Mammary epithelial cell (primary cell): ENCODE measurements around the gene TCP11.

ENCODE experiments used
- EZH2 ChIP-seq: IDR thresholded peaks from 2 replicates; pipeline ENCODE4 v1.6.1; 2012; ENCODE audit warnings: low read length, inconsistent platforms, borderline replicate concordance
- TF ChIP-seq, protein P1 (sequence below), 2 donors: IDR thresholded peaks in 1 of 2; conservative IDR thresholded peaks in 1 of 2; 2 replicates each; pipeline ENCODE4 v1.5.1; 2011 to 2012; ENCODE audit warnings: inconsistent platforms in 2 of 2, low read length in 2 of 2, mild to moderate bottlenecking in 2 of 2, control low read depth in 1 of 2, low read depth in 1 of 2; ENCODE audit not compliant: insufficient read depth in 1 of 2; ENCODE audit errors: extremely low read depth in 1 of 2

DNA sequence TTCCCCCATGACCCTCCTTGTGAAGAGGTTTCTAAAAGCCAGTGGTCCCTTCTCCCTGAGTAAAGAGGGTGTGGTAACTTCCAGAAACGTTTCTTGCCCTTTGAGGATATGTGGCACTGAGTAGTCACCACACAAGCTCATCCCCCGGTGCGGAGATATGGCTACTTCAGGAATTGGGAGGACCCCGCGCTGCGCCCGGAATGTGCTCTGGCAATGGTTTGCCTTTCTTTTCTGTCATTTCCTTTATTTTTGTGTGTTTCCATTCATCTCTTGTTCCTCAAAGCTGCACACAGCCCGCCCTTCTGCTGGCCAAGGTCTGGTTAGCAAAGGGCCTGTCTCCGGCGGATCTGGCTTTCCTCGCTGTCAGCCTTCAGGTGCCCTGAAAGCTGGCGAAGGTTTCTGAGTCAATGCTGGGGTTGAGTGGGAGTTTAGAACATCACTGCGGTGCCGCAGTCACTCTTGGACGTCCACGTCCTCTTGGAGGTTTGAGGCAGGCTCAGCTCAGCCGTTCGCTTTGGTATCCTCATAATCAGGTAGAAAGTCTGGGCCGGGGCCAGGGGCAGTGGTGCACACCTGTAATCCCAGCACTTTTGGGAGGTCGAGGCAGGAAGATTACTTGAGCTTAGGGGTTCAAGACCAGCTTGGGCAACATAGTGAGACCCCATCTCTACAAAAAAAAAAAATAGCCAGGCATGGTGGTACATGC, 67.2 kb downstream of the TCP11 start:
- no peak for TF ChIP-seq EZH2
- TF ChIP-seq, protein P1, sequence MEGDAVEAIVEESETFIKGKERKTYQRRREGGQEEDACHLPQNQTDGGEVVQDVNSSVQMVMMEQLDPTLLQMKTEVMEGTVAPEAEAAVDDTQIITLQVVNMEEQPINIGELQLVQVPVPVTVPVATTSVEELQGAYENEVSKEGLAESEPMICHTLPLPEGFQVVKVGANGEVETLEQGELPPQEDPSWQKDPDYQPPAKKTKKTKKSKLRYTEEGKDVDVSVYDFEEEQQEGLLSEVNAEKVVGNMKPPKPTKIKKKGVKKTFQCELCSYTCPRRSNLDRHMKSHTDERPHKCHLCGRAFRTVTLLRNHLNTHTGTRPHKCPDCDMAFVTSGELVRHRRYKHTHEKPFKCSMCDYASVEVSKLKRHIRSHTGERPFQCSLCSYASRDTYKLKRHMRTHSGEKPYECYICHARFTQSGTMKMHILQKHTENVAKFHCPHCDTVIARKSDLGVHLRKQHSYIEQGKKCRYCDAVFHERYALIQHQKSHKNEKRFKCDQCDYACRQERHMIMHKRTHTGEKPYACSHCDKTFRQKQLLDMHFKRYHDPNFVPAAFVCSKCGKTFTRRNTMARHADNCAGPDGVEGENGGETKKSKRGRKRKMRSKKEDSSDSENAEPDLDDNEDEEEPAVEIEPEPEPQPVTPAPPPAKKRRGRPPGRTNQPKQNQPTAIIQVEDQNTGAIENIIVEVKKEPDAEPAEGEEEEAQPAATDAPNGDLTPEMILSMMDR (conservative IDR thresholded peaks at IDR 0.05 in 1 of 2, IDR thresholded peaks at IDR 0.05 in 1 of 2; ENCODE audit: extremely low read depth in 1 of 2, insufficient read depth in 1 of 2, low read depth in 1 of 2, low read length in 2 of 2) = no peak
